ENCODE measurements around the gene RAB1B.

- no peak for TF ChIP-seq POLR2A (IDR thresholded peaks at IDR 0.05; ENCODE audit: low read depth)
- no peak for TF ChIP-seq POLR2AphosphoS5 (IDR thresholded peaks at IDR 0.05)
- no peak for TF ChIP-seq CTCF (IDR thresholded peaks at IDR 0.05)
- TF ChIP-seq EP300 (IDR thresholded peaks at IDR 0.05), result no peak
Observed at GRCh38 chr11:66293777-66294625, 25.6 kb downstream of the RAB1B start.
